Pancreas (tissue), 10 donors: ENCODE results near the gene CMPK1. TPM values are rescaled to one million over a fixed set of nuclear protein-coding genes. Genes with fewer than 3 reads are reported as not detected.

Source experiments
- ATAC-seq, 4 donors: fragments of 200-7000 bp; cut with Tn5 transposase; one replicate each; pipeline versions ENCODE4 v1.8.0 to v1.9.1; 2020; ENCODE audit warnings: mild to moderate bottlenecking in 4 of 4, moderate library complexity in 4 of 4
- DNase-seq, 6 donors: peaks; one replicate each; pipeline ENCODE4 v3.0.0-alpha.2; 2020
- FAIRE-seq: peaks from 2 replicates; lab custom pipeline; 2012; peaks lifted over from hg19 to GRCh38; lab: Jason Lieb, UNC
- H3K27ac ChIP-seq, 4 donors: fragments of 200-600 bp; sonication (generic); 1 replicate in 3 of 4; 2 replicates in 1 of 4; pipeline versions ENCODE4 v1.5.0 to v1.8.0; 2020
- H3K27me3 ChIP-seq, 4 donors: fragments of 200-600 bp; one replicate each; pipeline ENCODE4 v1.8.0; 2021
- H3K36me3 ChIP-seq, 3 donors: fragments of 200-600 bp; sonication (generic) in 1 of 3; one replicate each; pipeline versions ENCODE4 v1.5.0 to v1.8.0; 2020 to 2021
- H3K4me1 ChIP-seq, 3 donors: fragments of 200-600 bp; one replicate each; pipeline ENCODE4 v1.8.0; 2021
- H3K4me3 ChIP-seq, 4 donors: fragments of 200-600 bp; sonication (generic) in 2 of 4; one replicate each; pipeline versions ENCODE4 v1.5.0 to v1.8.0; 2020 to 2021
- H3K9me3 ChIP-seq, 4 donors: fragments of 200-600 bp; one replicate each; pipeline ENCODE4 v1.8.0; 2021
- WGBS, 2 donors: extraction: QIAGEN DNeasy Blood & Tissue Kit; methylation state at CpG; one replicate each; pipeline ENCODE4 v1.1.7; 2013; 5-methylcytosine and 5-hydroxymethylcytosine counted together
- intact Hi-C, 3 donors: fragments of 100-400 bp; cut with DNase I; formaldehyde crosslinking; loops; one replicate each; pipeline versions ENCODE4 v1.11.1 to v1.14.2; 2022
- polyA plus RNA-seq, 2 donors: library from polyadenylated mRNA; stranded (reverse); fragments of 200-250 nt; gene quantifications; one replicate each; pipeline ENCODE4 v1.2.3, GENCODE V29; 2013
- total RNA-seq, 6 donors: library from RNA; stranded (reverse); fragmentation: NEBNext Ultra II Directional in 4 of 6; extraction: Animal tissue kit (Norgen Biotek cat#: 25700) in 4 of 6; gene quantifications; one replicate each; pipeline versions ENCODE4 v1.2.1 to v1.2.4, GENCODE V29; 2021 to 2023
- TF ChIP-seq, protein P1 (sequence below), 4 donors: fragments of 200-600 bp; sonication (generic) in 3 of 4; IDR thresholded peaks; one replicate each; pipeline versions ENCODE4 v1.5.0 to v1.8.0; 2021; ENCODE audit warnings: antibody characterized with exemption in 4 of 4
- donor health status: healthy with polysubstance abuse.
- donor health status: DM: no; HTN: no; CAD: no; lungs with moderate emphysema.
- donor health status: DM: no; HTN: no; CAD: no.
- donor health status: control.
- donor health status: control.
- donor health status: Bipolar disorder and iron deficiency.
- donor health status: DM: yes; HTN: yes; CAD: no.
- donor health status: DM: no; HTN: no; CAD: no.
- donor health status: DM: no; HTN: no; CAD: no.
- donor health status: DM: yes; HTN: yes; CAD: no.

The CMPK1 gene
- total and polyA plus RNA-seq, 8 donors, result 43.8 to 93.0 (median 65.7) TPM

DNA sequence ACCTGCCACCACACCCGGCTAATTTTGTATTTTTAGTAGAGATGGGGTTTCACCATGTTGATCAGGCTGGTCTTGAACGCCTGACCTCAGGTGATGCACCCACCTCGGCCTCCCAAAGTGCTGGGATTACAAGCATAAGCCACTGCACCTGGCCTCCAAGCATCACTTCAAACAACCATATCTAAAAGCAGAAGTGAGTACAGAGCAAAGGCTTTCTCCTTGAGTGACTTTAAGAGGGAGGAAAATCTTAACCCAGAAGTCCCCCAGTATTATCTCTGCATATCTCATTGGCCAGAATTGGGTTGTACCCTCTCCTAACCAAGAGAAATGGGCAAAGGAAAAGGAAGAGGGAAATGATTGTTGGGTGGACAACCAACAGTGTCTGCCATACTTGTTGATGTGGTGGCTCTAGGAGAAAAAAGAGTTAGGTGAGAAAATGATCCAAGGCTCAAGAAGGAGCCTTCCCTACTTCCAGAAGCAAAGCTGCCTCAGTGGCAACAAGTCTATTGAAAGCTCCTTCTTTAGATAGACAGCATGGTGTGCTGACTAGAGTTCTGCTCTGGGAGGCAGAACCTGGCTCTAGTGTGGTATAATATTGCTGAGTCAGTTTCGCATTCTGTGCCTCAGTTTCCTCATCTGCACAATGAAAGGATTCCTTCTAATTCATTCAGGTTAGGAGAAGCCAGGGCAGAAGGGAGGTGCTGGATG is 65.7 kb downstream of the CMPK1 start:
- H3K27ac ChIP-seq, result no peak overlapping the region
- DNase-seq, result no peak
- H3K9me3 ChIP-seq, result no peaks in the 10 kb centered on the region
- H3K4me1 ChIP-seq, result no peaks in the 10 kb centered on the region
- 69 to 83% methylated on average over 4 of the region's 4 CpGs for WGBS, 2 donors
- TF ChIP-seq, protein P1, sequence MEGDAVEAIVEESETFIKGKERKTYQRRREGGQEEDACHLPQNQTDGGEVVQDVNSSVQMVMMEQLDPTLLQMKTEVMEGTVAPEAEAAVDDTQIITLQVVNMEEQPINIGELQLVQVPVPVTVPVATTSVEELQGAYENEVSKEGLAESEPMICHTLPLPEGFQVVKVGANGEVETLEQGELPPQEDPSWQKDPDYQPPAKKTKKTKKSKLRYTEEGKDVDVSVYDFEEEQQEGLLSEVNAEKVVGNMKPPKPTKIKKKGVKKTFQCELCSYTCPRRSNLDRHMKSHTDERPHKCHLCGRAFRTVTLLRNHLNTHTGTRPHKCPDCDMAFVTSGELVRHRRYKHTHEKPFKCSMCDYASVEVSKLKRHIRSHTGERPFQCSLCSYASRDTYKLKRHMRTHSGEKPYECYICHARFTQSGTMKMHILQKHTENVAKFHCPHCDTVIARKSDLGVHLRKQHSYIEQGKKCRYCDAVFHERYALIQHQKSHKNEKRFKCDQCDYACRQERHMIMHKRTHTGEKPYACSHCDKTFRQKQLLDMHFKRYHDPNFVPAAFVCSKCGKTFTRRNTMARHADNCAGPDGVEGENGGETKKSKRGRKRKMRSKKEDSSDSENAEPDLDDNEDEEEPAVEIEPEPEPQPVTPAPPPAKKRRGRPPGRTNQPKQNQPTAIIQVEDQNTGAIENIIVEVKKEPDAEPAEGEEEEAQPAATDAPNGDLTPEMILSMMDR (IDR thresholded peaks at IDR 0.05), result no peak
- no peak overlapping the region for H3K4me3 ChIP-seq
- no peak for FAIRE-seq
- H3K36me3 ChIP-seq, result no peaks in the 10 kb centered on the region
- ATAC-seq, result no peak
- intact Hi-C loops, result no loop called here
- no peaks in the 10 kb centered on the region for H3K27me3 ChIP-seq

DNA sequence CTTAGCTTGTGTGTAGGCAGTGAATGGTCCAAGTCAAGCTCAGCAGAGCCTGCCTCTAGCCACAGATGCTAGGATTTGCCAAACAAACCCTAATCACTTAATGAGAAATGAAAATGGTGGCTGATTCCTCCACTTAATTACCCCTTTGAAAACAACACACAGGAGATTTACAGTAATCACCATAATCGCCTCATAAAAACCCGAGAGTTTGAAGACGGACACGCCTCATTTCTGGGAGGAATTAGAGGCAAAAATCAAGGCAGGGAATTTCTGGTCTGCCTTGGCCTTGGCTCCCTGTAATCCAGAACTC is 66.2 kb downstream of the CMPK1 start:
- no peaks in the 10 kb centered on the region for H3K36me3 ChIP-seq
- TF ChIP-seq, protein P1 (IDR thresholded peaks at IDR 0.05), result no peak
- no peak overlapping the region for H3K4me3 ChIP-seq
- intact Hi-C loops, result no loop called here
- ATAC-seq, result no peak
- H3K27me3 ChIP-seq, result no peaks in the 10 kb centered on the region
- no peaks in the 10 kb centered on the region for H3K4me1 ChIP-seq
- FAIRE-seq, result no peak
- no peak for DNase-seq
- H3K27ac ChIP-seq, result no peak overlapping the region
- H3K9me3 ChIP-seq, result no peaks in the 10 kb centered on the region
- WGBS, 2 donors, result 90 to 93% methylated on average over 4 of the region's 4 CpGs

DNA sequence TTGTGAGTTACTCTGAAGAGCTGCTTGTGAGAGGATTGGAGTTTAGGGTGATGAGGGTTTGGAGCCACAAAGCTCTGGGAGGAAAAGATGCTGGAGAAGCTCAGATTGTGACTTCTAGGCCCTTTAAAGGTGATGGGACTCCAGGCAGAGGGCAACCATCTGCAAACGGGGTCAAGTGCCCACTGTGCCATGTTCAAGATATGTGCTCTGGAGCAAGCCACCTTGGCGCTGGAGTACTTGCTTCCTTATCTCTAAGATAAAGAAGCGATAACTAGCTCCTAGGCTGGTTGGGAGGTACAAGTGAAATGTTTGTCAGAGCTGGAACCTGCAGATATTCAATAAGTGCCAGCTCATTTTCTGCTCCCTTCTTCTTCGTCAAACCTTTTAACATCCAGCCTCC is 68.2 kb downstream of the CMPK1 start:
- Histone ChIP-seq H3K27me3 (no peaks in the 10 kb centered on the region), H3K4me1 (no peaks in the 10 kb centered on the region), H3K27ac (no peak overlapping the region), H3K9me3 (no peaks in the 10 kb centered on the region), H3K36me3 (no peaks in the 10 kb centered on the region), H3K4me3 (no peak overlapping the region)
- no peak for FAIRE-seq
- 46 to 48% methylated on average over 4 of the region's 4 CpGs for WGBS, 2 donors
- TF ChIP-seq, protein P1 (IDR thresholded peaks at IDR 0.05), result no peak
- no peak for ATAC-seq
- intact Hi-C loops, result no loop called here
- DNase-seq, result no peak

DNA sequence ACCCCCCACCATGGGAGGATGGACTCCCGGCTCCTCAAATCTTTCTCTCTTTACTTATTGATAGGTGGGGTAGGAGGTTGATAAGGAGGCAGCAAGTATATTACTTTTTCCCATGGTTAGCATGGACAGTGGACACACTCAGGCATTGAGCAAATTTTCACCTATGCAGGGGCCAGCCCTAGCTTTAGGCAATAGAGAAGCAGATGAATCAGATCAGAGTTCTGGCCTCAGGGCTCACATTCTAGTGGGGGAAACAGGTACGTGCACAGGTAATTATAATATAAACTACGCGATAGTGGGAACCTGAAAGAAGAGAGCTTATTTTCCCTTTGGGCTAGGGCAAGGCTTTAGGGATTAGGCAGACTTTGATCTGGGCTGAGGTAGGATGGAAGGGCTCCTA is 69.0 kb downstream of the CMPK1 start:
- TF ChIP-seq, protein P1 (IDR thresholded peaks at IDR 0.05), result no peak
- FAIRE-seq (no peak), DNase-seq (no peak), ATAC-seq (no peak)
- H3K27ac ChIP-seq, result no peak overlapping the region
- 77 to 78% methylated on average over 4 of the region's 4 CpGs for WGBS, 2 donors
- intact Hi-C loops, result no loop called here
- H3K27me3 ChIP-seq, result peaks cover 0 to 4% (median 0%) of the 10 kb centered on the region in 4 donors
- H3K4me3 ChIP-seq, result no peak overlapping the region
- H3K9me3 ChIP-seq, result no peaks in the 10 kb centered on the region
- no peaks in the 10 kb centered on the region for H3K36me3 ChIP-seq
- no peaks in the 10 kb centered on the region for H3K4me1 ChIP-seq

DNA sequence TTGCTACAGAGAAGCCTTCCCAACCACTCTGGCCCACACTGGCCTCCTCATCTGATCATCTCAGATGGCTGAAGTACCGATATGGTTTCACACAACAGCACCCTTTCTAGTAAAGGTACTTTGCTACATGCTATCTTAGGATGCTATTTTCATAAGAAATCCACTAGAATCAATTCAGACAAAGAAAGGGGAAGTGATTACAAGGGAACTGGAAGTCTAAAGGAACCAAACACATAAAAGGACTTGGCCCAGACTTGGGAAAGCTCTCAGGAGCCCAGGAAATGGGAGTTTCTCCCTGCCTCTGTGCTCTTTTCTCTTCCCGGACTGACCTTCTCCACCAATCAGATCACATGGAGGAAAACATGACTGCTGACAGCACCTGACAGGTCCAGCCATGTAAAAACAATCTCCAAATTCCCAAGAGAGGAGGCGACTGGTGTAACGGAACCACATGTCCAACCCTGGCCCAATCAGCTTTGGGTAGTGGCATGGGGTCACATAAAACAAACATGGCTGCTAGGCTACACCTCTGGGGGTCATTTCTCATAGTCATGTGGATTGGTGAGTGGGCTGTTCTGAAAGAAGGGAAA is 69.8 kb downstream of the CMPK1 start:
- Histone ChIP-seq H3K36me3 (no peaks in the 10 kb centered on the region), H3K27me3 (peaks cover 0 to 4% (median 0%) of the 10 kb centered on the region in 4 donors), H3K4me3 (no peak overlapping the region), H3K27ac (no peak overlapping the region), H3K4me1 (no peaks in the 10 kb centered on the region), H3K9me3 (no peaks in the 10 kb centered on the region)
- 81 to 86% methylated on average over 4 of the region's 4 CpGs for WGBS, 2 donors
- TF ChIP-seq, protein P1 (IDR thresholded peaks at IDR 0.05), result no peak
- ATAC-seq, result no peak
- no peak for FAIRE-seq
- intact Hi-C loops, result no loop called here
- DNase-seq, result no peak
